Measurements from ENCODE around the gene CCL7.

DNA sequence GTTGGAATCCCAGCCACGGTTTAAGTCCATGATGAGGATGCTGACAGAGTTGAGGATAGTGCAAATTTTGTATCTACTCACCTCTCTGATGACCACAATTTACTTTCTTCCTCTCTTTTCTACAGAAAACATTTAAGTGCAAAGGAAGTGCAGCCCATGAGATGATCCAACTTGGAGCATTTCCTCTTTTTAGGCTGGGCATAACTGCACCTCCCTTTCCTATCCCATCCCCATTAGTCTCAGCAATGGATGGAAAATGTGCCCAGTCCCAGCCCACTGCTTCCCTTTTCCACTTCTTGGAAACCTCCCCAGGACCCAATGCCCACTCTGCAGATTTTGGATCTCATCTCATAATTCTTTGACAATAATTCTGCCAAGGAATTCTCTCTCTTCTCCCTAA lies 32.6 kb downstream of the CCL7 start:
- TF ChIP-seq OSR1 (CRISPR knock-in tag; IDR thresholded peaks at IDR 0.05) (no peak), ZFP30 (CRISPR knock-in tag; IDR thresholded peaks at IDR 0.05) (no peak), PPARA (CRISPR knock-in tag; IDR thresholded peaks at IDR 0.05; ENCODE audit: borderline replicate concordance) (no peak), ZFP3 (CRISPR knock-in tag; IDR thresholded peaks at IDR 0.05) (no peak), TOX (CRISPR knock-in tag; IDR thresholded peaks at IDR 0.05; ENCODE audit: borderline replicate concordance) (no peak), CSDC2 (CRISPR knock-in tag; IDR thresholded peaks at IDR 0.05) (no peak), RARB (CRISPR knock-in tag; IDR thresholded peaks at IDR 0.05) (no peak), ZC3H10 (CRISPR knock-in tag; IDR thresholded peaks at IDR 0.05) (no peak), ZNF565 (CRISPR knock-in tag; conservative IDR thresholded peaks at IDR 0.05; ENCODE audit: low read depth) (no peak)
- TF ChIP-seq, protein P1, sequence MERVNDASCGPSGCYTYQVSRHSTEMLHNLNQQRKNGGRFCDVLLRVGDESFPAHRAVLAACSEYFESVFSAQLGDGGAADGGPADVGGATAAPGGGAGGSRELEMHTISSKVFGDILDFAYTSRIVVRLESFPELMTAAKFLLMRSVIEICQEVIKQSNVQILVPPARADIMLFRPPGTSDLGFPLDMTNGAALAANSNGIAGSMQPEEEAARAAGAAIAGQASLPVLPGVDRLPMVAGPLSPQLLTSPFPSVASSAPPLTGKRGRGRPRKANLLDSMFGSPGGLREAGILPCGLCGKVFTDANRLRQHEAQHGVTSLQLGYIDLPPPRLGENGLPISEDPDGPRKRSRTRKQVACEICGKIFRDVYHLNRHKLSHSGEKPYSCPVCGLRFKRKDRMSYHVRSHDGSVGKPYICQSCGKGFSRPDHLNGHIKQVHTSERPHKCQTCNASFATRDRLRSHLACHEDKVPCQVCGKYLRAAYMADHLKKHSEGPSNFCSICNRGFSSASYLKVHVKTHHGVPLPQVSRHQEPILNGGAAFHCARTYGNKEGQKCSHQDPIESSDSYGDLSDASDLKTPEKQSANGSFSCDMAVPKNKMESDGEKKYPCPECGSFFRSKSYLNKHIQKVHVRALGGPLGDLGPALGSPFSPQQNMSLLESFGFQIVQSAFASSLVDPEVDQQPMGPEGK (CRISPR knock-in tag; IDR thresholded peaks at IDR 0.05; ENCODE audit: borderline replicate concordance) = no peak
- TF ChIP-seq, protein P2, sequence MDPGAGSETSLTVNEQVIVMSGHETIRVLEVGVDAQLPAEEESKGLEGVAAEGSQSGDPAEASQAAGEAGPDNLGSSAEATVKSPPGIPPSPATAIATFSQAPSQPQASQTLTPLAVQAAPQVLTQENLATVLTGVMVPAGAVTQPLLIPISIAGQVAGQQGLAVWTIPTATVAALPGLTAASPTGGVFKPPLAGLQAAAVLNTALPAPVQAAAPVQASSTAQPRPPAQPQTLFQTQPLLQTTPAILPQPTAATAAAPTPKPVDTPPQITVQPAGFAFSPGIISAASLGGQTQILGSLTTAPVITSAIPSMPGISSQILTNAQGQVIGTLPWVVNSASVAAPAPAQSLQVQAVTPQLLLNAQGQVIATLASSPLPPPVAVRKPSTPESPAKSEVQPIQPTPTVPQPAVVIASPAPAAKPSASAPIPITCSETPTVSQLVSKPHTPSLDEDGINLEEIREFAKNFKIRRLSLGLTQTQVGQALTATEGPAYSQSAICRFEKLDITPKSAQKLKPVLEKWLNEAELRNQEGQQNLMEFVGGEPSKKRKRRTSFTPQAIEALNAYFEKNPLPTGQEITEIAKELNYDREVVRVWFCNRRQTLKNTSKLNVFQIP (CRISPR knock-in tag; IDR thresholded peaks at IDR 0.05; ENCODE audit: borderline replicate concordance, low read depth) = no peak
- TF ChIP-seq, protein P3, sequence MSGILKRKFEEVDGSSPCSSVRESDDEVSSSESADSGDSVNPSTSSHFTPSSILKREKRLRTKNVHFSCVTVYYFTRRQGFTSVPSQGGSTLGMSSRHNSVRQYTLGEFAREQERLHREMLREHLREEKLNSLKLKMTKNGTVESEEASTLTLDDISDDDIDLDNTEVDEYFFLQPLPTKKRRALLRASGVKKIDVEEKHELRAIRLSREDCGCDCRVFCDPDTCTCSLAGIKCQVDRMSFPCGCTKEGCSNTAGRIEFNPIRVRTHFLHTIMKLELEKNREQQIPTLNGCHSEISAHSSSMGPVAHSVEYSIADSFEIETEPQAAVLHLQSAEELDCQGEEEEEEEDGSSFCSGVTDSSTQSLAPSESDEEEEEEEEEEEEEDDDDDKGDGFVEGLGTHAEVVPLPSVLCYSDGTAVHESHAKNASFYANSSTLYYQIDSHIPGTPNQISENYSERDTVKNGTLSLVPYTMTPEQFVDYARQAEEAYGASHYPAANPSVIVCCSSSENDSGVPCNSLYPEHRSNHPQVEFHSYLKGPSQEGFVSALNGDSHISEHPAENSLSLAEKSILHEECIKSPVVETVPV (CRISPR knock-in tag; IDR thresholded peaks at IDR 0.05) = no peak
- TF ChIP-seq, protein P4, sequence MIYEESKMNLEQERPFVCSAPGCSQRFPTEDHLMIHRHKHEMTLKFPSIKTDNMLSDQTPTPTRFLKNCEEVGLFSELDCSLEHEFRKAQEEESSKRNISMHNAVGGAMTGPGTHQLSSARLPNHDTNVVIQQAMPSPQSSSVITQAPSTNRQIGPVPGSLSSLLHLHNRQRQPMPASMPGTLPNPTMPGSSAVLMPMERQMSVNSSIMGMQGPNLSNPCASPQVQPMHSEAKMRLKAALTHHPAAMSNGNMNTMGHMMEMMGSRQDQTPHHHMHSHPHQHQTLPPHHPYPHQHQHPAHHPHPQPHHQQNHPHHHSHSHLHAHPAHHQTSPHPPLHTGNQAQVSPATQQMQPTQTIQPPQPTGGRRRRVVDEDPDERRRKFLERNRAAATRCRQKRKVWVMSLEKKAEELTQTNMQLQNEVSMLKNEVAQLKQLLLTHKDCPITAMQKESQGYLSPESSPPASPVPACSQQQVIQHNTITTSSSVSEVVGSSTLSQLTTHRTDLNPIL (CRISPR knock-in tag; IDR thresholded peaks at IDR 0.05; ENCODE audit: low read depth) = no peak
- TF ChIP-seq, protein P5, sequence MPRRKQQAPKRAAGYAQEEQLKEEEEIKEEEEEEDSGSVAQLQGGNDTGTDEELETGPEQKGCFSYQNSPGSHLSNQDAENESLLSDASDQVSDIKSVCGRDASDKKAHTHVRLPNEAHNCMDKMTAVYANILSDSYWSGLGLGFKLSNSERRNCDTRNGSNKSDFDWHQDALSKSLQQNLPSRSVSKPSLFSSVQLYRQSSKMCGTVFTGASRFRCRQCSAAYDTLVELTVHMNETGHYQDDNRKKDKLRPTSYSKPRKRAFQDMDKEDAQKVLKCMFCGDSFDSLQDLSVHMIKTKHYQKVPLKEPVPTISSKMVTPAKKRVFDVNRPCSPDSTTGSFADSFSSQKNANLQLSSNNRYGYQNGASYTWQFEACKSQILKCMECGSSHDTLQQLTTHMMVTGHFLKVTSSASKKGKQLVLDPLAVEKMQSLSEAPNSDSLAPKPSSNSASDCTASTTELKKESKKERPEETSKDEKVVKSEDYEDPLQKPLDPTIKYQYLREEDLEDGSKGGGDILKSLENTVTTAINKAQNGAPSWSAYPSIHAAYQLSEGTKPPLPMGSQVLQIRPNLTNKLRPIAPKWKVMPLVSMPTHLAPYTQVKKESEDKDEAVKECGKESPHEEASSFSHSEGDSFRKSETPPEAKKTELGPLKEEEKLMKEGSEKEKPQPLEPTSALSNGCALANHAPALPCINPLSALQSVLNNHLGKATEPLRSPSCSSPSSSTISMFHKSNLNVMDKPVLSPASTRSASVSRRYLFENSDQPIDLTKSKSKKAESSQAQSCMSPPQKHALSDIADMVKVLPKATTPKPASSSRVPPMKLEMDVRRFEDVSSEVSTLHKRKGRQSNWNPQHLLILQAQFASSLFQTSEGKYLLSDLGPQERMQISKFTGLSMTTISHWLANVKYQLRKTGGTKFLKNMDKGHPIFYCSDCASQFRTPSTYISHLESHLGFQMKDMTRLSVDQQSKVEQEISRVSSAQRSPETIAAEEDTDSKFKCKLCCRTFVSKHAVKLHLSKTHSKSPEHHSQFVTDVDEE (CRISPR knock-in tag; IDR thresholded peaks at IDR 0.05) = no peak

Data from SK-N-SH treated with all-trans-retinoic acid at 6 μM for 48 hours (cell line).